WTC11 (cell line): Measurements from ENCODE around the gene TTLL11. TPM values are rescaled to one million over a fixed set of nuclear protein-coding genes. Genes with fewer than 3 reads are reported as not detected.

Experiments
- ATAC-seq: fragments of 200-7000 bp; cut with Tn5 transposase; 2 replicates; pipeline ENCODE4 v1.10.0; 2021; ENCODE audit warnings: mild to moderate bottlenecking, moderate library complexity
- CTCF ChIA-PET: fragments of 300-600 bp; sonication (Branson Sonifier 250); formaldehyde crosslinking; loops from one replicate; lab custom pipeline; 2021; ENCODE audit warnings: antibody characterized with exemption; lab: Charles Lee
- POLR2A ChIA-PET: fragments of 350-600 bp; sonication (Branson Sonifier 250); formaldehyde crosslinking; loops from one replicate; lab custom pipeline; 2021; ENCODE audit warnings: antibody characterized with exemption; lab: Charles Lee
- DNase-seq: peaks from one replicate; pipeline ENCODE4 v3.0.0; 2021; ENCODE audit warnings: low spot score
- H3K27ac Mint-ChIP-seq: 2 replicates; pipeline ENCODE4 v1.8.0; 2021; ENCODE audit warnings: mixed read lengths
- H3K27me3 Mint-ChIP-seq: 2 replicates; pipeline ENCODE4 v1.8.0; 2021; ENCODE audit warnings: low read depth, mild to moderate bottlenecking, moderate library complexity, mixed read lengths
- H3K36me3 Mint-ChIP-seq: 2 replicates; pipeline ENCODE4 v1.8.0; 2021; ENCODE audit warnings: mixed read lengths
- H3K4me1 Mint-ChIP-seq: 2 replicates; pipeline ENCODE4 v1.8.0; 2022; ENCODE audit warnings: mixed read lengths
- H3K4me3 Mint-ChIP-seq: 2 replicates; pipeline ENCODE4 v1.8.0; 2021; ENCODE audit warnings: mild to moderate bottlenecking, moderate library complexity, mixed read lengths
- H3K9me3 Mint-ChIP-seq: 2 replicates; pipeline ENCODE4 v1.8.0; 2021; ENCODE audit warnings: mixed read lengths
- ARID4B ChIP-seq: sonication (generic); formaldehyde crosslinking; IDR thresholded peaks from 2 replicates; pipeline ENCODE4 v1.8.0; 2023; ENCODE audit warnings: missing genetic modification reagents, mild to moderate bottlenecking, borderline replicate concordance
- ELF4 ChIP-seq: sonication (generic); formaldehyde crosslinking; IDR thresholded peaks from 2 replicates; pipeline ENCODE4 v1.8.1; 2022; ENCODE audit warnings: low read depth, mild to moderate bottlenecking, moderate library complexity, missing genetic modification reagents
- ESRRA ChIP-seq: sonication (generic); formaldehyde crosslinking; IDR thresholded peaks from 2 replicates; pipeline ENCODE4 v1.8.1; 2022; ENCODE audit warnings: mild to moderate bottlenecking, missing genetic modification reagents, borderline replicate concordance
- ETV6 ChIP-seq: sonication (generic); formaldehyde crosslinking; IDR thresholded peaks from 2 replicates; pipeline ENCODE4 v1.8.1; 2022; ENCODE audit warnings: mild to moderate bottlenecking, missing genetic modification reagents
- FOXJ3 ChIP-seq: sonication (generic); formaldehyde crosslinking; IDR thresholded peaks from 2 replicates; pipeline ENCODE4 v1.9.0; 2021; ENCODE audit warnings: missing genetic modification reagents, mild to moderate bottlenecking, borderline replicate concordance
- GABPB1 ChIP-seq: sonication (generic); formaldehyde crosslinking; IDR thresholded peaks from 2 replicates; pipeline ENCODE4 v1.8.1; 2023; ENCODE audit warnings: mild to moderate bottlenecking, missing genetic modification reagents
- MAX ChIP-seq: sonication (generic); formaldehyde crosslinking; IDR thresholded peaks from 2 replicates; pipeline ENCODE4 v1.8.0; 2022; ENCODE audit warnings: mild to moderate bottlenecking, missing genetic modification reagents
- NR3C1 ChIP-seq: sonication (generic); formaldehyde crosslinking; conservative IDR thresholded peaks from 2 replicates; pipeline ENCODE4 v1.8.1; 2023; ENCODE audit warnings: low read depth, mild to moderate bottlenecking, missing genetic modification reagents
- OVOL2 ChIP-seq: fragments of 250-450 bp; sonication (Bioruptor Pico); IDR thresholded peaks from 2 replicates; pipeline ENCODE4 v1.9.0; 2021; ENCODE audit warnings: mild to moderate bottlenecking, borderline replicate concordance
- PRDM15 ChIP-seq: sonication (generic); formaldehyde crosslinking; IDR thresholded peaks from 2 replicates; pipeline ENCODE4 v1.8.0; 2022; ENCODE audit warnings: missing genetic modification reagents
- RORB ChIP-seq: fragments of 250-450 bp; sonication (Bioruptor Pico); IDR thresholded peaks from 2 replicates; pipeline ENCODE4 v1.9.0; 2021; ENCODE audit warnings: mild to moderate bottlenecking
- SMAD3 ChIP-seq: sonication (generic); formaldehyde crosslinking; IDR thresholded peaks from 2 replicates; pipeline ENCODE4 v1.8.0; 2022; ENCODE audit warnings: missing genetic modification reagents, mild to moderate bottlenecking, borderline replicate concordance
- SOX15 ChIP-seq: fragments of 250-450 bp; sonication (Bioruptor Pico); IDR thresholded peaks from 2 replicates; pipeline ENCODE4 v1.9.0; 2021; ENCODE audit warnings: mild to moderate bottlenecking
- ZBTB43 ChIP-seq: sonication (generic); formaldehyde crosslinking; IDR thresholded peaks from 2 replicates; pipeline ENCODE4 v1.8.1; 2023; ENCODE audit warnings: mild to moderate bottlenecking, missing genetic modification reagents
- ZNF219 ChIP-seq: sonication (generic); formaldehyde crosslinking; IDR thresholded peaks from 2 replicates; pipeline ENCODE4 v1.8.0; 2023; ENCODE audit warnings: missing genetic modification reagents, mild to moderate bottlenecking, borderline replicate concordance
- ZNF396 ChIP-seq: fragments of 250-450 bp; sonication (Bioruptor Pico); IDR thresholded peaks from 2 replicates; pipeline ENCODE4 v1.8.0; 2021; ENCODE audit warnings: mild to moderate bottlenecking, moderate library complexity, borderline replicate concordance
- ZNF671 ChIP-seq: fragments of 250-450 bp; sonication (Bioruptor Pico); IDR thresholded peaks from 2 replicates; pipeline ENCODE4 v1.8.0; 2021; ENCODE audit warnings: mild to moderate bottlenecking
- total RNA-seq: library from RNA; stranded (reverse); gene quantifications from 3 replicates; pipeline ENCODE4 v1.2.3, GENCODE V29; 2021
- TF ChIP-seq, protein P1 (sequence below): sonication (generic); formaldehyde crosslinking; IDR thresholded peaks from 2 replicates; pipeline ENCODE4 v1.8.1; 2023; ENCODE audit warnings: mild to moderate bottlenecking, missing genetic modification reagents, moderate library complexity
- TF ChIP-seq, protein P2 (sequence below): fragments of 250-450 bp; sonication (Bioruptor Pico); IDR thresholded peaks from 2 replicates; pipeline ENCODE4 v1.9.0; 2021; ENCODE audit warnings: mild to moderate bottlenecking, borderline replicate concordance

TTLL11 gene
- total RNA-seq, 1 experiment from 2014 or later: 1.1 TPM

GRCh38 chr9:121921444-121921843, 171.7 kb downstream of the TTLL11 start:
- Mint-ChIP-seq H3K36me3 (no peaks in the 10 kb centered on the region), H3K9me3 (no peaks in the 10 kb centered on the region), H3K4me1 (no peaks in the 10 kb centered on the region), H3K27ac (no peak overlapping the region), H3K4me3 (no peak overlapping the region), H3K27me3 (0 out of 2 replicates have a peak, but pooled peaks cover 2% of the 10 kb centered on the region)
- ATAC-seq (no peak), DNase-seq (no peak)
- POLR2A ChIA-PET: interaction anchor here (1.4 kb wide), 1 partner anchor 9 kb away, joined by 3 read pairs; no protein-coding TSS in a partner anchor
- CTCF ChIA-PET: interaction anchor here (1.8 kb wide), 1 partner anchor 9 kb away, joined by 9 read pairs; no protein-coding TSS in a partner anchor
- TF ChIP-seq SOX15 (no peak), ZBTB43 (CRISPR knock-in tag) (no peak), PRDM15 (no peak), RORB (CRISPR knock-in tag) (no peak), ZNF671 (no peak), MAX (no peak), ARID4B (CRISPR knock-in tag) (no peak), SMAD3 (CRISPR knock-in tag) (no peak), NR3C1 (no peak), ESRRA (CRISPR knock-in tag) (no peak), ZNF219 (CRISPR knock-in tag) (no peak)
- TF ChIP-seq, protein P1, sequence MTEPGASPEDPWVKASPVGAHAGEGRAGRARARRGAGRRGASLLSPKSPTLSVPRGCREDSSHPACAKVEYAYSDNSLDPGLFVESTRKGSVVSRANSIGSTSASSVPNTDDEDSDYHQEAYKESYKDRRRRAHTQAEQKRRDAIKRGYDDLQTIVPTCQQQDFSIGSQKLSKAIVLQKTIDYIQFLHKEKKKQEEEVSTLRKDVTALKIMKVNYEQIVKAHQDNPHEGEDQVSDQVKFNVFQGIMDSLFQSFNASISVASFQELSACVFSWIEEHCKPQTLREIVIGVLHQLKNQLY (CRISPR knock-in tag): no peak

GRCh38 chr9:121917375-121918335, 175.5 kb downstream of the TTLL11 start:
- Mint-ChIP-seq H3K4me1 (no peaks in the 10 kb centered on the region), H3K4me3 (no peak overlapping the region), H3K9me3 (no peaks in the 10 kb centered on the region), H3K27ac (no peak overlapping the region), H3K36me3 (no peaks in the 10 kb centered on the region), H3K27me3 (0 out of 2 replicates have a peak, but pooled peaks cover 2% of the 10 kb centered on the region)
- ChIA-PET CTCF (interaction anchor here (0.8 to 1.1 kb wide), 2 partner anchors 13 kb away, joined by 3 read pairs; no protein-coding TSS in a partner anchor), POLR2A (interaction anchor here (0.7 kb wide), 1 partner anchor 214 kb away, joined by 3 read pairs; no protein-coding TSS in a partner anchor)
- DNase-seq (no peak), ATAC-seq (no peak)
- no peak for TF ChIP-seq GABPB1
- TF ChIP-seq, protein P2, sequence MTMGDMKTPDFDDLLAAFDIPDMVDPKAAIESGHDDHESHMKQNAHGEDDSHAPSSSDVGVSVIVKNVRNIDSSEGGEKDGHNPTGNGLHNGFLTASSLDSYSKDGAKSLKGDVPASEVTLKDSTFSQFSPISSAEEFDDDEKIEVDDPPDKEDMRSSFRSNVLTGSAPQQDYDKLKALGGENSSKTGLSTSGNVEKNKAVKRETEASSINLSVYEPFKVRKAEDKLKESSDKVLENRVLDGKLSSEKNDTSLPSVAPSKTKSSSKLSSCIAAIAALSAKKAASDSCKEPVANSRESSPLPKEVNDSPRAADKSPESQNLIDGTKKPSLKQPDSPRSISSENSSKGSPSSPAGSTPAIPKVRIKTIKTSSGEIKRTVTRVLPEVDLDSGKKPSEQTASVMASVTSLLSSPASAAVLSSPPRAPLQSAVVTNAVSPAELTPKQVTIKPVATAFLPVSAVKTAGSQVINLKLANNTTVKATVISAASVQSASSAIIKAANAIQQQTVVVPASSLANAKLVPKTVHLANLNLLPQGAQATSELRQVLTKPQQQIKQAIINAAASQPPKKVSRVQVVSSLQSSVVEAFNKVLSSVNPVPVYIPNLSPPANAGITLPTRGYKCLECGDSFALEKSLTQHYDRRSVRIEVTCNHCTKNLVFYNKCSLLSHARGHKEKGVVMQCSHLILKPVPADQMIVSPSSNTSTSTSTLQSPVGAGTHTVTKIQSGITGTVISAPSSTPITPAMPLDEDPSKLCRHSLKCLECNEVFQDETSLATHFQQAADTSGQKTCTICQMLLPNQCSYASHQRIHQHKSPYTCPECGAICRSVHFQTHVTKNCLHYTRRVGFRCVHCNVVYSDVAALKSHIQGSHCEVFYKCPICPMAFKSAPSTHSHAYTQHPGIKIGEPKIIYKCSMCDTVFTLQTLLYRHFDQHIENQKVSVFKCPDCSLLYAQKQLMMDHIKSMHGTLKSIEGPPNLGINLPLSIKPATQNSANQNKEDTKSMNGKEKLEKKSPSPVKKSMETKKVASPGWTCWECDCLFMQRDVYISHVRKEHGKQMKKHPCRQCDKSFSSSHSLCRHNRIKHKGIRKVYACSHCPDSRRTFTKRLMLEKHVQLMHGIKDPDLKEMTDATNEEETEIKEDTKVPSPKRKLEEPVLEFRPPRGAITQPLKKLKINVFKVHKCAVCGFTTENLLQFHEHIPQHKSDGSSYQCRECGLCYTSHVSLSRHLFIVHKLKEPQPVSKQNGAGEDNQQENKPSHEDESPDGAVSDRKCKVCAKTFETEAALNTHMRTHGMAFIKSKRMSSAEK (CRISPR knock-in tag): no peak
- TF ChIP-seq ETV6 (CRISPR knock-in tag): no peak
- TF ChIP-seq SMAD3 (CRISPR knock-in tag): no peak
- no peak for TF ChIP-seq OVOL2 (CRISPR knock-in tag)
- TF ChIP-seq ELF4: no peak
- TF ChIP-seq FOXJ3 (CRISPR knock-in tag): no peak
- TF ChIP-seq ZNF396 (CRISPR knock-in tag): no peak
